Activated CD4-positive, alpha-beta T cell treated with anti-CD3 and anti-CD28 coated beads for 1 hour (primary cell): ENCODE data around the gene SUN5.
"Not testable (repeated sequence)": the region's sequence is repeated elsewhere in the genome, so short reads cannot be mapped to it uniquely, and the experiment has no call there.

Experiments
- DNase-seq: peaks from one replicate; pipeline ENCODE4 v3.0.0-alpha.2; 2020

Gene SUN5

DNA sequence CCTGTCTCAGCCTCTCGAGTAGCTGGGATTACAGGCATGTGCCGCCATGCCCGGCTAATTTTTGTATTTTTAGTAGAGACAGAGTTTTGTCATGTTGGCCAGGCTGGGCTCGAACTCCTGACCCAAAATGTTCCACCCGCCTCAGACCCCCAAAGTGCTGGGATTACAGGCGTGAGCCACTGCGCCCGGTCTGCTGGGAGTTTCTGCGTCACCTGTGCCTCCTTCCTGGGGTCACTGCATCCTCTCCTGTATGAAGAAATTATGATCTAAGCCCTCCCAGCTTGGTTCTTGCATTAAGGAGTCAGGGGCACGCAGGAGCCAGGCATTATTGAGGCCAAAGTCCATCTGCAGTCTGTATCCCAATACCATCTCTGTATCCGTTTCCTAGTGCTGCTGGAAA is 41.6 kb downstream of the SUN5 start:
- DNase-seq: not testable (repeated sequence)

DNA sequence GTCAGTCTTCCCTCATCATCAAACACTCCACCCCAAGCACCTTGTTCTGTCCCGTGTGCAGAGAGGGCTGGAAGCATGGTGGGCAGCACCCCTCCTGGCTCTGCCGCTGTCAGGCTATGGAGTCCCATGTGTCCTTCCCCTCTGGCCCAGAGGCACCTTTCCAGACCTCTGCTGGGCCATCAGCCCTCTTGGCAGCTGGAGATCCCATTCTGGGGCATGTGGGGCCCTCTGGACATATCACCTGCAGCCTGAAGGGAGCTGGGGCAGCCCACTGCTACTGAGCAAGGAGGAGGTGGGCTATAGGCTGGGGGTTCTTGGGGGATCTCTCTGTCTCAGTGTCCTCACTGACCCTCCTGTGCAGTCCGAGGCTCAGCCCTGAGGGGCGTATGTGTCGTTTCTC is 42.2 kb downstream of the SUN5 start:
- no peak for DNase-seq

- DNase-seq: no peak
These were observed 43.1 kb downstream of the SUN5 start for GRCh38 chr20:32960849-32961731.

- no peak for DNase-seq
These were observed 44.1 kb downstream of the SUN5 start for GRCh38 chr20:32960222-32960518.

GRCh38 chr20:32959351-32960221 is 44.6 kb downstream of the SUN5 start:
- DNase-seq: no peak

GRCh38 chr20:32958574-32958973 is 45.7 kb downstream of the SUN5 start:
- no peak for DNase-seq

GRCh38 chr20:32957459-32957858 is 46.8 kb downstream of the SUN5 start:
- DNase-seq: no peak

GRCh38 chr20:32950539-32950938 is 53.7 kb downstream of the SUN5 start:
- DNase-seq: not testable (repeated sequence)

GRCh38 chr20:32946629-32947028 is 57.6 kb downstream of the SUN5 start:
- DNase-seq: no peak

- no peak for DNase-seq
These were observed 58.5 kb downstream of the SUN5 start for GRCh38 chr20:32945710-32946221.

GRCh38 chr20:32943490-32944052 is 60.7 kb downstream of the SUN5 start:
- DNase-seq: no peak

DNA sequence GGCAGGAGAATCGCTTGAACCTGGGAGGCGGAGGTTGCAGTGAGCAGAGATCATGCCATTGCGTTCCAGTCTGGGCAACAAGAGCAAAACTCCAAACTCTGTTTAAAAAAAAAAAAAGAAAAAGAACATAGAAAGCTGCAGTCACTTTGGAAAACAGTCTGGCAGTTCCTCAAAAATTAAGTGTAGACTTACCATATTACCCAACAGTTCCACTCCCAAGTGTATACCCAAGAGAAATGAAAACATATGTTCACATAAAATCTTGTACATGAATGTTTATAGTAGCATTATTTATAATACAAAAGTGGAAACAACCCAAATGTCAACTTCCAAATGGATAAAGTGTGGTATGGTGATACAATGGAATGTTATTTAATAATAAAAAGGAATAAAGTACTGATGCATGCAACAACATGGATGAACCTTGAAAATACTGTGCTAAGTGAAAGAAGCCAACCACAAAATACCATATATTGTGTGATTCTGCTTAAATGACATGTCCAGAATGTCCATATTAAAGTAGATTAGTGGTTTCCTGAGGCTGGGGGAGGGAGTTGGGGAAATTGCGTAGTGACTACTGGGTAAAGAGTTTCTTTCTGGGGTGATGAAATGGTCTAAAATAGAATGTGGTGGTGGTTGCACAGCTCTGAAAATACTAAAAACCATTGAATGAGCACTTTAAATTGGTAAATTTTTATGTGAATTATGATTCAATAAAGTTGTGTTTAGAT is 62.9 kb downstream of the SUN5 start:
- DNase-seq: no peak

DNA sequence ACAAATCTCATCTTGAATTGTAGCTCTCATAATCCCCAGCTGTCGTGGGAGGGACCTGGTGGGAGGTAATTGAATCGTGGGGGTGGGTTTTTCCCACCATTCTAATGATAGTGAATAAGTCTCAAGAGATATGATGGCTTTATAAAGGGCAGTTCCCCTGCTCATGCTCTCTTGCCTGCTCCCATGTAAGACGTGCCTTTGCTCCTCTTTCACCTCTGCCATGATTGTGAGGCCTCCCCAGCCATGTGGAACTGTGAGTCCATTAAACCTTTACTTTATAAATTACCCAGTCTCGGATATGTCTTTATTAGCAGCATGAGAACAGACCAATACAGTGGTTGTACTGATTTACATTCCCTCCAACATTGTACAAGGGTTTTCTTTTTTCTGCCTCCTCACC is 69.7 kb downstream of the SUN5 start:
- DNase-seq: no peak
